HG03039 (cell line): Measurements from ENCODE around the gene PLXND1.
A peak's percentile ranks its signal among the peaks of the same experiment; 100 is the strongest.
"Not testable (repeated sequence)": the region's sequence is repeated elsewhere in the genome, so short reads cannot be mapped to it uniquely, and the experiment has no call there.

Experiments used
- ATAC-seq: cut with Tn5 transposase; IDR thresholded peaks from one replicate; pipeline ENCODE4 v1.9.1; 2021; ENCODE audit warnings: mild to moderate bottlenecking, moderate library complexity; ENCODE audit not compliant: unreplicated experiment

PLXND1 gene

DNA sequence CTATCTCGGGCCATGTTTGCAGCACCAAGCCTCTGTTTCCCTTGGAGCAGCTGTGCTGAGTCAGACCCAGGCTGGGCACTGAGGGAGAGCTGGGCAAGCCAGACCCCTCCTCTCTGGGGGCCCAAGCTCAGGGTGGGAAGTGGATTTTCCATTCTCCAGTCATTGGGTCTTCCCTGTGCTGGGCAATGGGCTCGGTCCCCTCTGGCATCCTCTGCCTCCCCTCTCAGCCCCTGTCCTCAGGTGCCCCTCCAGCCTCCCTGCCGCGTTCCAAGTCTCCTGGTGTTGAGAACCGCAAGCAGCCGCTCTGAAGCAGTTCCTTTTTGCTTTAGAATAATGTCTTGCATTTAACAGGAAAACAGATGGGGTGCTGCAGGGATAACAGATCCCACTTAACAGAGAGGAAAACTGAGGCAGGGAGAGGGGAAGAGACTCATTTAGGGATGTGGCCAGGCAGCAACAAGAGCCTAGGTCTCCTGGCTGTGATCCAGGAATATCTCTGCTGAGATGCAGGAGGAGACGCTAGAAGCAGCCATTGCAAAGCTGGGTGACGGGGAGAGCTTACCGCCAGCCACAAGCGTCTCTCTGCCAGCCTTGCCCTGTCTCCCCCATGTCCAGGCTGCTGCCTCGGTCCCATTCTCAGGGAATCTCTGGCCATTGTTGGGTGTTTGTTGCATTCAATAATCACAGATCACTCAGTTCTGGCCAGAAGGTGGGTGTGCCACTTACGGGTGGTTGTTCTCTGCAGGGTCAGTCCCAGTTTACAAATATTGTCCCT, 76.9 kb downstream of the PLXND1 start:
- no peak for ATAC-seq

DNA sequence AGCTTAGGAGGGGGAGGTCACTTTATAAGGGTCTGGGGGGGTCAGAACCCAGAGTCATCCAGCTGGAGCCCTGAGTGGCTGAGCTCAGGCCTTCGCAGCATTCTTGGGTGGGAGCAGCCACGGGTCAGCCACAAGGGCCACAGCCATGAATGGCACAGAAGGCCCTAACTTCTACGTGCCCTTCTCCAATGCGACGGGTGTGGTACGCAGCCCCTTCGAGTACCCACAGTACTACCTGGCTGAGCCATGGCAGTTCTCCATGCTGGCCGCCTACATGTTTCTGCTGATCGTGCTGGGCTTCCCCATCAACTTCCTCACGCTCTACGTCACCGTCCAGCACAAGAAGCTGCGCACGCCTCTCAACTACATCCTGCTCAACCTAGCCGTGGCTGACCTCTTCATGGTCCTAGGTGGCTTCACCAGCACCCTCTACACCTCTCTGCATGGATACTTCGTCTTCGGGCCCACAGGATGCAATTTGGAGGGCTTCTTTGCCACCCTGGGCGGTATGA, 77.8 kb downstream of the PLXND1 start, which contains the start of gene RHO:
Gene RHO (plus strand): TSS at position 51 of the 512 bp plus-strand sequence. CDS start 95 bp downstream, at position 146.
- no peak for ATAC-seq

DNA sequence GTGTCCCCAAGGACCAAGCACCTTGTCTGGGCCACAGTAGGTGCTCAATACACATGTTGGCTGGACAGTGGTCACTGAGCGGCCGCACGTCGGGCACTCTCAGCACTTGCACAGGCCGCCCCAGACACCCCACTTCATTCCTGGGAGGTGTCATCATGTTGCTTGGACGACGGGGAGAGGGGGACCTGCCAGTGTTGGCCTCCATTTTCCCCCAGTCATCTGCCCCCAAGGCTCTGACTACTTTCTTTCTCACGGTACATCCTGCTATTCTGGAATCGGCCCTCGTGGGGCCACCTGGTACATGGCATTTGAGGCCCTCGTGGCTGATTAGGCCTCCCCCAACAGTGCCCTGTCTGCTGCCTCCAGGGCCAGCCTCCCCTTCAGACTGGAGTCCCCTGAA, 79.2 kb downstream of the PLXND1 start:
- ATAC-seq: no peak

DNA sequence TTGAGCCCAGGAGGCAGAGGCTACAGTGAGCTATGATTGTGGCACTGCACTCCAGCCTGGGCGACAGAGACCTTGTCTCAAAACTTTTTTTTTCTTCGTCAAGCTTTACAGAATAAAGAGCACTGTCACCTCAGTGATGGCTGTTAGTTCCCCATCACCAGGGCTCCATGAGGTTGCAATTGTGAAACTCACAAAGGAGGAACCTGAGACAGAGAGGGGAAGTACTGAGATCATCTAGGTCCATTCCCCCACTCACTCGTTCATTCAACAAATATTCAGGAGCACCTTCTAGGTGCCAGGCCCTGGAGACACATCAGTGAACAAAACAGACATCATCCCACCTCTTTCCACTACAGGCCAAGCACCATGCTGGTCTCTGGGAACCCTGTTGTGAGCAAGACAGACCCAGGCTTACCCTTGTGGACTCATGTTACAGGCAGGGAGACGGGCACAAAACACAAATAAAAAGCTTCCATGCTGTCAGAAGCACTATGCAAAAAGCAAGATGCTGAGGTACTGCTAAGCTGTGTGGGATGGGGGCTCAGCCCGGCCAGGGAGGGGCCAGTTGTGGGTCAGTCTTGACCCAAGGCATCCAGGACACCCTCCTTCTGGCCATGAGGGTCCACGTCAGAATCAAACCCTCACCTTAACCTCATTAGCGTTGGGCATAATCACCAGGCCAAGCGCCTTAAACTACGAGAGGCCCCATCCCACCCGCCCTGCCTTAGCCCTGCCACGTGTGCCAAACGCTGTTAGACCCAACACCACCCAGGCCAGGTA, 80.2 kb downstream of the PLXND1 start:
- peak; percentile 88 for ATAC-seq

DNA sequence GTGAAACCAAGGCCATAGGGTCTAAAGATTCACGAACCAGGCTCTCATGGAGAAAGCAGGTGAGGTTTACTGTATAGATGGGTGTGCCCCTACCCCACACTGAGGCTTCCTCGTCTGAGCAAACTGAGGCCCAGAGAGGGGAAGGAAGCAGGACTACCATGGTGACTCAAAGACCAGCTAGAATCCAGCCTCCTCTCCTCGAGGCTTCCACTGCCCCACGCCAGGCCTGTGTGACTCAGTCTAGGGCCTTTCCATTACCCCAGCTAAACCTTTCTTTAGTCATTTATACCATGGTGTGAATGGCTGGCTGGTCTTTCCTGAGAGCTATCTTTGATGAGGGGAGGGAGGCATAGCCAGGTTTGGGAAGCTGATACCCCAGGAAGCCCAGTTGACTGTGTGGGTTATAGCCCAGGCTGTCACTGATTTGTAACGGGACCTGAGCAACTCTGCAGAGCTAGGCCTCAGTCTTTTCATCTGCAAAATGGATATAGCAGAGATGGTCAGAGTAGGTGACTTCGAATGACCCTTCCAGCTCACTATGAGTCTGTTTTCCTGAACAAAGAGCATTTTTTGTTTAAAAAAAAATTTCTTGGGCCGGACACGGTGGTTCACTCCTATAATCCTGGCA, 81.0 kb downstream of the PLXND1 start:
- no peak for ATAC-seq

DNA sequence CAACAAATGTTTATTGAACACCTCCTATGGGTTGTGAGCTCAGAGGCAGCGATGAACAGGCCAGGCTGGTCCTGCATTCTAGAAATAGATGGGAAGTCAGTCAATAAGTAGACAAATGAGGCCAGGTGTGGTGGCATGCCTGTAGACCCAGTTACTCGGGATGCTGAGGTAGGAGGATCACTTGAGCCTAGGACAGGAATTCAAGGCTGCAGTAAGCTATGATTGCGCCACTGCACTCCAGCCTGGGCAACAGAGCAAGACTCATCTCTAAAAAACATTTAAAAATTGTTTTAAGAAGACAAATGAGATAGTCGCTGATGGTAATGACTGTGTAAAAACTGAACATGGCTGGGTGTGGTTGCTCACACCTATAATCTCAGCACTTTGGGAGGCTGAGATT, 82.4 kb downstream of the PLXND1 start:
- no peak for ATAC-seq

DNA sequence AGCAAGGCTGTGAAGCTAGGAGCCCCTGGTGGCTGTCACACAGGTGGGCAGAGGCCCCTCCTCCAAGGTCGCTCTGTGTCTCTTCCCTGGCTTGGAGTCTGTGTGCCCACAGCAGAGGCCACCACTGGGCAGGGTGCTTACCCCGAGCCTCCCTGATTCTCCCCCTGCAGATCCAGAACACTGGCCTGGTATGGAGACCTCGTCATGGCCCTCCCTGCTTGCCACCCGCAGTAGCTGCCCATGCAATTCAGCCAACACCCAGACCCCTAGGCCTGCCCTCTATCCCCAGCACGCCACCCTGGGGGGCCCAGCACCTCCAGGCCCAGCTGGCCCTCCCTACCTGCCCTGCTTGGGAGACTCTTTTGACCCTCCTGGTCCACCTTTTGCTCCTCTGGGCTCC, 83.5 kb downstream of the PLXND1 start:
- no peak for ATAC-seq

DNA sequence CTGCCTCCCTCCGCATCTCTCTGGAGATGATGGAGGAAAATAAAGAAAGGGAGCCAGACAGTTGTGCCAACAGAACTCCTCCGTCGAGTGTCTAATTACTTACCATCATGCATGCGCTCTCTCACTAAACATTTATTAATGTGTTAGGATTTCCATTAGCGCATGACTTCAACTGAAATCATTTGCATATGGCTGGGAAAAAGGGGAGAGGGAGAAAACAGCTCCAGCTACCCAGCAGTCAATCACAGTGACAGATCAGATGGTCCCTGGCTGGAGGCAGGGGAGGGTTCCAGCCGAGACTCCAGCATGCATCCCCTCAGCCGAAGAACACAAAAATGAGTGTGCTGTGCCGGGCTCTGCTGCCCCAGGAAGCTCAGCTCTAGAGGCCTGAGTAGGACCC, 84.9 kb downstream of the PLXND1 start:
- ATAC-seq: no peak

DNA sequence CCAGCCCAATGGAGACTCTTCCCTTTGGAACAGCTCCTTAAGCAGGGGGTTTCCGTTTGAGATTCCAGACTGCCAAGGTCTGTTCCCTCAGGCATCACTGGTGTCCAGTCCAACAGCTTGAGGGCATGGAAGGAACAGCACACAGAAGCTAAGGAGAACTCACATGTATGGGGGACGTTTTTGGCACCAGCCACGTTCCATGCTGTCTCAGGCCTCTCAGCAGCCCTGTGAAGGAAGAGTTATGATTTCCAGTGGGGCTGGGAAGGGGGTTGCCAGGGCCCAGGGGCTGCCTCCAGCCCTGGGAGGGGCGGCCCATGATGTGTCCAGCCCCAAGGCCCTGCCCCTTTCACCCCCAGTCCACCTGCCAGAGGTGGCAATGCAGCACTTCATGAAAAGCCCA, 85.5 kb downstream of the PLXND1 start:
- no peak for ATAC-seq

DNA sequence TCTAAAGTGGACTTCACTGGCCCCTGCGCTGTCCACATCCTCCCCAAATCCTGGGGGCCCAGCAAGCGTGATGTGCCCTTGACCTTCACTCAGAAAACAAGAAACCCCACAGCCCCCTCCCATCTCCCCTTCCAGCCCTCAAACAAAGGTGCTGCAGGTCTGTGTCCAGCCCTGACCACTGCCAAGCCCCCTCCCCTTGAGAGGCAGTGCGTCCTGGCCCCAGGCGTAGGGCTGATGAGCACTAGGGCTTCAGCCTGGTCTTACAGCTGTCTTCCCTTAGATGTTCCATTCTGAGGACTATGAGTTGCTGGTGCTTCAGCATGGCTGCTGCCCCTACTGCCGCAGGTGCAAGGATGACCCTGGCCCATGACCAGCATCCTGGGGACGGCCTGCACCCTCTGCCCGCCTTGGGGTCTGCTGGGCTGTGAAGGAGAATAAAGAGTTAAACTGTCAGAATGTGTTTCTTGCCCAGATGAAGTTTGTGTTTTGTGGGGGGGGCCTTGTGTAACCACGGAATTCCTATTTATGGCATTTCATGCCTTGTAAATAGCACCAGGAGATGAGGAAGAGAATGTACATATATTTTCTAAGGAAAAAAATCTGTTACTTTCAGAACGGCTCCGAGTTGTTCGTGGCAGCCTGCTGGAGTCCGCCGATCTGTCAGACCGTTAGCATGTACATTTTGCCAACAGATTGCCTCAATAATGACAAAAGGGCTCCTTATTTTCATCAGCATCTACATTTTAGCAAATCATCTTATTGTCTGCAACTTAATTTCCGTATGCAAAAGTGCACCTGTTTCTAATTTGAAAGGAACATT, 86.4 kb downstream of the PLXND1 start:
- ATAC-seq: no peak

DNA sequence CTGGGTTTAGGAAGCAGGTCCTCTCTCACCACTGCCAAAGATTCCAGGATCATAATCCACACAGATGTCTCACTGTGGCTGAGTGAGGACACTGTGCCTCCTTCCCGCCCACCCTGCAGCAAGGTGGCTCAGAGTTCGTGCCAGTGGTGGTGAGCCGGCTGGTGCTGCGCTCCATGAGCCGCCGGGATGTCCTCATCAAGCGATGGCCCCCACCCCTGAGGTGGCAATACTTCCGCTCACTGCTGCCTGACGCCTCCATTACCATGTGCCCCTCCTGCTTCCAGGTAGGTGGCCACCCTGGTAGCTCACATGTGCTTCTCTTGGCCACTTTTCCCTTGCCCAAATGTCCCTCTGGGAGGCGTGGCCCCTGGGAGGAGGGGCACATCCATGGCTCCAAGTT, 87.0 kb downstream of the PLXND1 start:
- no peak for ATAC-seq

DNA sequence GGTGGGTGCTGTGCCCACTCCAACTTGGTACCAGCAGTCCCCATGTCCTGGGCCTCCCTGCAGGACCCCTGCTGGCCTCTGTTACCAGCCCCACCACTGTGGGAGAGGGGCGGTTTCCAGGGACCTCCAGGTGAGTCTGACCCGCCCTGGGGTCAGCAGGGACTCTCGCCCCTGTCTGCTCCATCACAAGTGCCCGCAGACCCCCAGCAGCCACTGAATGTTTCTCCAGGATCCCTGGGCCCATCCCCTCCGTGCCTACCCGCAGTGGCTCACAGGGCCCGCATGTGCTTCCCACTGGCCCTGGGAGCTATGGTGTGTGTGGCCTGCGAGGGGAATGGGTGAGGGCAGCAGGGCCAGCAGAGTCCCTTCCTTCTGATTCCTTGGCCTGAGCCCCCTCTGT, 87.9 kb downstream of the PLXND1 start:
- ATAC-seq: no peak

DNA sequence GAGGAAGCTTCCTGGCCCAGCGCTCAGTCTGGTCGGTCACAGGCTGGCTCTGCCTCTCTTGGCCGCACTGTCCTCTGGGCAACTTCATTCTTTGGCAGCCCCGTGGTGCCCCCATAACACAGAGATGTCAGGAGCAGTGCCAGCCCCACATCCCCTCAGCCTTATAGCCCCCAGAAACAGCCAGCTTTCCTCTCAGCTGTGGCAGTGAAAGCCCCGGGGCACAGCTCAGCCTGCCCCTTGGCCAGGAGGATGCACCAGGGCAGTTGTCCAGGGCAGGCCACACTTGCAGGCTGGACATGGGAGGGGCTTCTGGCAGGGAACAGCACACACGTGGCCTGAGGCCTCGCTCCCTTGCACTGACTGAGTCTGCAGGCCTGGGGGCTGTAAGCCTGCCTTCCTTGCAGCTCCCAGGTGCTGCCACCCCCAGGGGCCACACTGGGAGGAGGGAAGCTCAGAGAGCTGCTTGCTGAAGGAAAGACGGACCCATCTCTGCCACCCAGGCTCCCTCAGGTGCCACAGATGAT, 88.4 kb downstream of the PLXND1 start:
- no peak for ATAC-seq

DNA sequence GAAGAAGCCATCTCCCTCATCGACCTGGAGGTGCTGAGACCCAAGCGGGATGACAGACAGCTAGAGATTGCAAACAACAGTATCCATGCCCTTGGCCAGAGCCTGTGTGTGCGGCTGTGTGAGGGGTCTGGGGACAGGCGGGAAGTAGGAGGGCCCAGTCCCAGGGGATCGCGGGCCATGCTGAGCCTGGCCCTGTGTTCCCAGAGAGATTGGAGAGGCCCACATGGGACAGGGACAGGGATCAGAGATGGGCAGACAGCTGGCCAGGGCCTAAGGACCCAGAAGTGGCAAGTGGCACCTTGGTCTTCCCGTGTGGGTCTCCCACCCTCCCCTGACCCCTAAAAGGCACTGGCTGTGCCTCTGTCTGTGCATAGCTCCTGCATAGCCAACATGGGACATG, 89.0 kb downstream of the PLXND1 start:
- no peak for ATAC-seq

DNA sequence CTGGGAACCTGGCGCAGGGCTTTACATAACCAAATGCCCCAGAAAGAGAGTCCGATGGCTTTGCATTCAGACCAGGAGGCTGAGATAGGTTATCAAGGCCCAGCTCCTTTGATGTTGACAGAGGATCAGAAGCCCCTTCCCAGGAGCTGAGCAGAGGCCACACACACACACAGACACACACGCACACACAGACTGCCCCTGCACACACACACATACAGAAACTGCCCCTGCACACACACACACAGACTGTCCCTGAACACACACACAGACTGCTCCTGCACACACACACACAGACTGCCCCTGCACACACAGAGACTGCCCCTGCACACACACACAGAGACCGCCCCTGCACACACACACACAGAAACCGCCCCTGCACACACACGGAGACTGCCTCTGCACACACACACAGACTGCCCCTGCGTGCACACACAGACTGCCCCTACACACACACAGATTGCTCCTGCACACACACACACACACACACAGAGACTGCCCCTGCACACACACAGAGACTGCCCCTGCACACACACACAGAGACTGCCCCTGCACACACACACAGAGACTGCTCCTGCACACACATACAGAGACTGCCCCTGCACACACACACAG, 90.5 kb downstream of the PLXND1 start:
- not testable (repeated sequence) for ATAC-seq

DNA sequence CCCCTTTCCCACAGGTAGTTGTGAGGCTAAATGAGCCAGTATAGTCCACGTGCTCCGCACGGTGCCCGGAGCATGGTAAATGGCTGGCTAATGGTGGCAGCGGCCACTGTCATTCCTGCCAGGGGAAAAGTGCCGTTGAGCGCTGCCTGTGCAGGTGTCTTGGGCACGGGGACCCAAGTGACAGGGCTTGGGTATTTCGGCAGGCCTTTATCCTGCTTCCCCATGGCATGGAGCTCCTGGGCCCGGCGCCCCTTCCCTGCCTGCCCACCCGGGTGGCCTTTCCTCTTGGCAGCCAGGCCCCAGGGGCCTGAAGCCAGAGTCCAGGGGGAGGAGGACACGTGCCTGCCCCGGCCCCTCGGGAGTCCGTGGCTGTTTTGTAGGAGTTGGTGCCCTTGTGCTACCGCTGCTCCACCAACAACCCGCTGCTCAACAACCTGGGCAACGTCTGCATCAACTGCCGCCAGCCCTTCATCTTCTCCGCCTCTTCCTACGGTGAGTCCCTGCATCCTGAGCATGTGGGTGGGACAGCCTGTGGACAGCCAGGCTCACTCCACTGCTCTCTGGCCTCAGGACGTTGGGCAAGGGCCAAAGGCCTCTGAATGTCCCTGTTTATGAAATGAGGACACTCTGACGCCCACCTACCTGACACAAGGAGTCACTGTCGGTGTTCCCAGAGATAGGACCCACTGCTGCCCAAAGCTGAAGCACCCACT, 91.2 kb downstream of the PLXND1 start:
- not testable (repeated sequence) for ATAC-seq

DNA sequence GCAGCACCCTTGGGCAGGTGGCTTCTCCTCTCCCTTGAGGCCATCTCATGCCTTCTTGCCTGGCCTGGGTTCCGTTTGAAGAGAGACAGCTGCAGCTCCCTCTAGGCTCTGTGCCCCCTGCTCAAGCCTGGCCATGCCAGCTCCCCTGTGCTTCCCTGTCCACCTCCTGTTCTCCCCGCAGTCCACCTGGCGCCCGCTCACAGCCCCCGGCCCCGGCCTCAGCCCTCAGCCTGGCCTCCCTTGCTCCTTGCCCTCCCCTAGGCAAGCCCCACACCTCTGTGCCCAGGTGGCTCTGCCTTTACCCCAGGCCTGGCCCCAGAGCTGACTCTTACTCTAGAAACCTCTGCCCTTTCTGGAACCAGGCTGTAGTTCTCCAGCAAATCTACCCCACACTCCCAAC, 91.9 kb downstream of the PLXND1 start:
- ATAC-seq: no peak

DNA sequence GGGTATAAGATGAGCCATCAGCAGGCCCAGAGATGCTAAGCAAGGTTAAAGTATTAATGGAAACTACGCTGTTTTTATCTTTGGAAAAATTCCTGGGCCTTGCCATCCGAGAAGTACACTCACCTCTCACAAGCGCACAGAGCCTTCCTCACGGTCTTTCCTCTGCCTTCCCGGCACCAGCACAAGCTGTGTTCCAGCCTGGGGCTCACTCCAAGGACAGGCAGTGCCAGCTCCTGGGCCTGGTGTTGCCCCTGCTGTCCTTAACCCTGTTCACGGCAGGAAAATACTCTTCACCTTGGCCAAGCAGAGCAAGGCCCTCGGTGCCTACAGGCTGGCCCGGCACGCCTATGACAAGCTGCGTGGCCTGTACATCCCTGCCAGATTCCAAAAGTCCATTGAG, 92.4 kb downstream of the PLXND1 start:
- no peak for ATAC-seq

DNA sequence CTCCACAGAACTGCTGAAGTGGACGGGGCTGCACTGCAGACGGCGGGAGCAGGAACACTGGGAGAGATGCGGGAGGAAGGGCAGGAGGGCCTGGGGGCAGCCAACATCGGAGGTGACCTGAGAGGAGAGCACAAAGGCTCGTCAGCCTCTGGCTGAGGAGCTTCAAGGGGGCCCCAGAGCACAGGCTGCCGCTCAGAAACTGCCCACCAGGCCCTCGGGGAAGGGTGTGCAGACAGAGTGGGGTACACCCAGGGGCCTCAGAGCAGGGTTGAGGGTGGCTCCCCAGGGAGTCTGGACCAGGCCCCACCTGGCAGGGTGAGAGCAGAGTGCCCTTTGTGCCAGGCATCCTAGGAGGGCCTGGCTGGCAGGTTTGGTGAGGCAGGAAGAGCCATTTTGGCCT, 92.8 kb downstream of the PLXND1 start:
- no peak for ATAC-seq
